KMS-11 (cell line): Measurements from ENCODE around the gene SLC49A4.

Experiments
- H2AFZ ChIP-seq: fragments of 200-600 bp; sonication (generic); 2 replicates; pipeline ENCODE4 v1.6.1; 2016; ENCODE audit warnings: antibody characterized with exemption, mixed run types, low read depth
- H3K27ac ChIP-seq: fragments of 200-600 bp; sonication (generic); 2 replicates; pipeline ENCODE4 v1.6.1; 2016; ENCODE audit warnings: mild to moderate bottlenecking, mixed run types
- H3K27me3 ChIP-seq: fragments of 200-600 bp; sonication (generic); 2 replicates; pipeline ENCODE4 v1.6.1; 2017; ENCODE audit warnings: mild to moderate bottlenecking, low read depth, mixed run types, moderate library complexity; ENCODE audit not compliant: insufficient read depth
- H3K36me3 ChIP-seq: fragments of 200-600 bp; sonication (generic); 2 replicates; pipeline ENCODE4 v1.6.1; 2017; ENCODE audit warnings: mild to moderate bottlenecking, mixed run types; ENCODE audit not compliant: insufficient read depth
- H3K4me1 ChIP-seq: fragments of 200-600 bp; sonication (generic); 2 replicates; pipeline ENCODE4 v1.6.1; 2016; ENCODE audit warnings: mild to moderate bottlenecking, low read depth, mixed run types; ENCODE audit not compliant: poor library complexity, severe bottlenecking
- H3K4me2 ChIP-seq: fragments of 200-600 bp; sonication (generic); 2 replicates; pipeline ENCODE4 v1.7.0; 2016; ENCODE audit warnings: mild to moderate bottlenecking, mixed run types
- H3K4me3 ChIP-seq: fragments of 200-600 bp; sonication (generic); IDR thresholded peaks from 2 replicates; pipeline ENCODE4 v1.6.1; 2017; ENCODE audit warnings: low read depth, low read length, mixed read lengths; ENCODE audit not compliant: insufficient read depth
- H3K79me2 ChIP-seq: fragments of 200-600 bp; sonication (generic); 2 replicates; pipeline ENCODE4 v1.6.1; 2016; ENCODE audit warnings: low read depth, mixed run types; ENCODE audit not compliant: insufficient read depth
- H3K9ac ChIP-seq: fragments of 200-600 bp; sonication (generic); 2 replicates; pipeline ENCODE4 v1.6.1; 2016; ENCODE audit warnings: mild to moderate bottlenecking, mixed run types
- H4K20me1 ChIP-seq: fragments of 200-600 bp; sonication (generic); 2 replicates; pipeline ENCODE4 v1.6.1; 2016; ENCODE audit warnings: mild to moderate bottlenecking, mixed run types; ENCODE audit not compliant: insufficient read depth
- TF ChIP-seq, protein P1 (sequence below): fragments of 200-600 bp; sonication (generic); conservative IDR thresholded peaks from 2 replicates; pipeline ENCODE4 v1.6.1; 2017; ENCODE audit warnings: low read depth, mild to moderate bottlenecking, antibody characterized with exemption, low read length, moderate library complexity, mixed read lengths

Gene SLC49A4

DNA sequence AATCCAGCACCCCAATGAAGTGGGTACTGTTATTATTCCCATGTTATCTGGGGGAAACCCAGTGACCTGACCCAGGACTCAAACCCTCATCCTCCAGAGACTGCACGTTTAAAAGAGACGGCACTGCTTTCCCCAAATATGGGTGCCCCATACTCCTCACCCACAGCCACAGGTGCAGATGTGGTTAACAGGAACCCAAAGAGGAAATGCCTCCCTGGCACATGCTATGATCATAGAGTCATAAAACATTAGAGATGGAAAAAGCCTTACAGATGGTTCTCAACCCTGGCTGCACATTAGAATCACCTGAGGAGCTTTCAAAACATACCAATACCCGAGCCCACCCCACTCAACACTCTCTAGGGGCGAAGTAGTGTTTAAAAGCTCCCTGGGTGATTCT, 121.2 kb downstream of the SLC49A4 start:
- Histone ChIP-seq H3K27me3 (no peaks in the 10 kb centered on the region), H2AFZ (peak overlapping the region; percentile 6; the same call in 1 of the 2 replicates), H4K20me1 (no peaks in the 10 kb centered on the region), H3K79me2 (no peaks in the 10 kb centered on the region), H3K9ac (no peak overlapping the region), H3K27ac (no peak overlapping the region), H3K36me3 (no peaks in the 10 kb centered on the region), H3K4me1 (peaks cover 20% of the 10 kb centered on the region), H3K4me2 (no peak overlapping the region), H3K4me3 (no peak overlapping the region)
- TF ChIP-seq, protein P1, sequence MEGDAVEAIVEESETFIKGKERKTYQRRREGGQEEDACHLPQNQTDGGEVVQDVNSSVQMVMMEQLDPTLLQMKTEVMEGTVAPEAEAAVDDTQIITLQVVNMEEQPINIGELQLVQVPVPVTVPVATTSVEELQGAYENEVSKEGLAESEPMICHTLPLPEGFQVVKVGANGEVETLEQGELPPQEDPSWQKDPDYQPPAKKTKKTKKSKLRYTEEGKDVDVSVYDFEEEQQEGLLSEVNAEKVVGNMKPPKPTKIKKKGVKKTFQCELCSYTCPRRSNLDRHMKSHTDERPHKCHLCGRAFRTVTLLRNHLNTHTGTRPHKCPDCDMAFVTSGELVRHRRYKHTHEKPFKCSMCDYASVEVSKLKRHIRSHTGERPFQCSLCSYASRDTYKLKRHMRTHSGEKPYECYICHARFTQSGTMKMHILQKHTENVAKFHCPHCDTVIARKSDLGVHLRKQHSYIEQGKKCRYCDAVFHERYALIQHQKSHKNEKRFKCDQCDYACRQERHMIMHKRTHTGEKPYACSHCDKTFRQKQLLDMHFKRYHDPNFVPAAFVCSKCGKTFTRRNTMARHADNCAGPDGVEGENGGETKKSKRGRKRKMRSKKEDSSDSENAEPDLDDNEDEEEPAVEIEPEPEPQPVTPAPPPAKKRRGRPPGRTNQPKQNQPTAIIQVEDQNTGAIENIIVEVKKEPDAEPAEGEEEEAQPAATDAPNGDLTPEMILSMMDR = no peak

GRCh38 chr3:122916580-122916979, 121.7 kb downstream of the SLC49A4 start:
- Histone ChIP-seq H3K4me3 (no peak overlapping the region), H3K4me1 (peaks cover 20% of the 10 kb centered on the region), H3K4me2 (no peak overlapping the region), H3K27me3 (no peaks in the 10 kb centered on the region), H2AFZ (no peak overlapping the region), H3K9ac (no peak overlapping the region), H4K20me1 (no peaks in the 10 kb centered on the region), H3K79me2 (no peaks in the 10 kb centered on the region), H3K27ac (no peak overlapping the region), H3K36me3 (no peaks in the 10 kb centered on the region)
- TF ChIP-seq, protein P1 = no peak

DNA sequence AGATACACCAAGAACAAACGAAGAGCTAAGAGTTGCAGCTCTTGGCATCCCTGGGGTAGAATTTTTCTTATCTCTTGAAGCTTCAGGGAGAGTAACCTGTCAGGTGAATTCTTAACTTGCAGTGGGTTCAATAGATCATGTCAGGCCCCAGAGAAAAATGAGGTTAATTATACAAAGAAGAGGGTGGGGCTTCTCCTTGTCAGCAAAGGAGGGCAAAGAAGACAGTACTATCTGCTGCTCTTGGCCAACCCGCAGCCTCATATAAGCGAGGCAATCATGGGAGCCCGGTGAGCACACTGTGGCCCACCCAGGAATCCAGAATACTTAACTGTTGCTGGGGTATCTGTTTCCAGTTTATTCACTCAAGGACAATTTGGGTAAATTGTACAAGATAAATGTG, 122.5 kb downstream of the SLC49A4 start:
- no peaks in the 10 kb centered on the region for H3K79me2 ChIP-seq
- TF ChIP-seq, protein P1 = no peak
- H3K4me1 ChIP-seq = peaks cover 20% of the 10 kb centered on the region
- no peak overlapping the region for H3K9ac ChIP-seq
- H3K36me3 ChIP-seq = no peaks in the 10 kb centered on the region
- no peak overlapping the region for H3K4me3 ChIP-seq
- no peak overlapping the region for H3K4me2 ChIP-seq
- no peaks in the 10 kb centered on the region for H4K20me1 ChIP-seq
- no peak overlapping the region for H3K27ac ChIP-seq
- H2AFZ ChIP-seq = no peak overlapping the region
- no peaks in the 10 kb centered on the region for H3K27me3 ChIP-seq

GRCh38 chr3:122918576-122919290, 123.9 kb downstream of the SLC49A4 start:
- H2AFZ ChIP-seq = no peak overlapping the region
- H3K27me3 ChIP-seq = no peaks in the 10 kb centered on the region
- TF ChIP-seq, protein P1 = no peak
- H4K20me1 ChIP-seq = no peaks in the 10 kb centered on the region
- no peak overlapping the region for H3K27ac ChIP-seq
- H3K9ac ChIP-seq = no peak overlapping the region
- H3K36me3 ChIP-seq = no peaks in the 10 kb centered on the region
- H3K79me2 ChIP-seq = no peaks in the 10 kb centered on the region
- peaks cover 20% of the 10 kb centered on the region for H3K4me1 ChIP-seq
- no peak overlapping the region for H3K4me2 ChIP-seq
- no peak overlapping the region for H3K4me3 ChIP-seq
